A549 (cell line): Measurements from ENCODE around the gene ZNF581. TPM values are rescaled to one million over a fixed set of nuclear protein-coding genes. Genes with fewer than 3 reads are reported as not detected.

Experiments used
- CEBPB ChIP-seq, 2 experiments: fragments of >200 bp in 1 of 2; sonication (Bioruptor Twin) in 1 of 2; formaldehyde crosslinking in 1 of 2; IDR thresholded peaks; 2 replicates each; pipeline ENCODE4 v1.6.1; 2012 to 2016
- CHD2 ChIP-seq: fragments of 150-350 bp; IDR thresholded peaks from 2 replicates; pipeline ENCODE4 v1.6.1; 2014; ENCODE audit warnings: low read length; ENCODE audit not compliant: partially characterized antibody
- EHF ChIP-seq: fragments of 250-450 bp; sonication (Bioruptor Pico); IDR thresholded peaks from 2 replicates; pipeline ENCODE4 v1.5.0; 2020; ENCODE audit warnings: mild to moderate bottlenecking
- EHMT2 ChIP-seq: fragments of 200-600 bp; sonication (generic); IDR thresholded peaks from 2 replicates; pipeline ENCODE4 v1.6.1; 2016; ENCODE audit warnings: antibody characterized with exemption, low read depth, mild to moderate bottlenecking, moderate library complexity
- EP300 ChIP-seq, 2 experiments: fragments of >200 bp; sonication (Bioruptor Twin); formaldehyde crosslinking; IDR thresholded peaks; 2 replicates in 1 of 2; 3 replicates in 1 of 2; pipeline ENCODE4 v1.6.1; 2016 to 2017
- FOXS1 ChIP-seq: fragments of 250-450 bp; sonication (Bioruptor Pico); IDR thresholded peaks from 2 replicates; pipeline ENCODE4 v1.5.0; 2020; ENCODE audit warnings: mild to moderate bottlenecking, moderate library complexity
- GATA3 ChIP-seq: IDR thresholded peaks from 2 replicates; pipeline ENCODE4 v1.6.1; 2012; ENCODE audit warnings: borderline replicate concordance
- HOXA7 ChIP-seq: fragments of 250-450 bp; sonication (Bioruptor Pico); IDR thresholded peaks from 2 replicates; pipeline ENCODE4 v1.5.0; 2020; ENCODE audit warnings: mild to moderate bottlenecking, moderate library complexity
- HOXB5 ChIP-seq: fragments of 250-450 bp; sonication (Bioruptor Pico); IDR thresholded peaks from 2 replicates; pipeline ENCODE4 v1.5.0; 2020; ENCODE audit warnings: mild to moderate bottlenecking, moderate library complexity
- JUN ChIP-seq, 2 experiments: fragments of >200 bp; sonication (Bioruptor Twin); formaldehyde crosslinking; IDR thresholded peaks; 2 replicates in 1 of 2; 3 replicates in 1 of 2; pipeline ENCODE4 v1.6.1; 2016 to 2017
- JUNB ChIP-seq: fragments of >200 bp; sonication (Bioruptor Twin); formaldehyde crosslinking; IDR thresholded peaks from 2 replicates; pipeline ENCODE4 v1.6.1; 2016
- KDM1A ChIP-seq: fragments of 200-600 bp; sonication (generic); IDR thresholded peaks from 2 replicates; pipeline ENCODE4 v1.6.1; 2016; ENCODE audit warnings: low read depth, mild to moderate bottlenecking
- MAFK ChIP-seq: fragments of 450-650 bp; IDR thresholded peaks from 2 replicates; pipeline ENCODE4 v1.6.1; 2014; ENCODE audit not compliant: partially characterized antibody
- MAZ ChIP-seq: fragments of 150-350 bp; IDR thresholded peaks from 2 replicates; pipeline ENCODE4 v1.6.1; 2014; ENCODE audit warnings: antibody characterized with exemption, low read depth, low read length, borderline replicate concordance
- MYC ChIP-seq: IDR thresholded peaks from 2 replicates; pipeline ENCODE4 v1.6.1; 2012; ENCODE audit warnings: mild to moderate bottlenecking, inconsistent platforms, low read length, improper control_type of control experiment, borderline replicate concordance
- NFE2L2 ChIP-seq: fragments of 150-350 bp; conservative IDR thresholded peaks from 2 replicates; pipeline ENCODE4 v1.6.1; 2014; ENCODE audit warnings: low read length
- NR3C1 ChIP-seq: fragments of >200 bp; sonication (Bioruptor Twin); formaldehyde crosslinking; IDR thresholded peaks from 3 replicates; pipeline ENCODE4 v1.6.1; 2017
- PHF8 ChIP-seq: fragments of 200-600 bp; sonication (generic); IDR thresholded peaks from 2 replicates; pipeline ENCODE4 v1.6.1; 2016; ENCODE audit warnings: low read depth, mild to moderate bottlenecking, antibody characterized with exemption, moderate library complexity, borderline replicate concordance
- RAD21 ChIP-seq, 2 experiments: fragments of >200 bp in 1 of 2; sonication (Bioruptor Twin) in 1 of 2; formaldehyde crosslinking in 1 of 2; IDR thresholded peaks in 1 of 2; conservative IDR thresholded peaks in 1 of 2; 2 replicates in 1 of 2; 3 replicates in 1 of 2; pipeline ENCODE4 v1.6.1; 2012 to 2018; ENCODE audit warnings: inconsistent platforms in 1 of 2
- RARB ChIP-seq: fragments of 250-450 bp; sonication (Bioruptor Pico); IDR thresholded peaks from 2 replicates; pipeline ENCODE4 v1.8.0; 2021; ENCODE audit warnings: mild to moderate bottlenecking, moderate library complexity
- RNF2 ChIP-seq: fragments of 200-600 bp; sonication (generic); IDR thresholded peaks from 2 replicates; pipeline ENCODE4 v1.6.1; 2016; ENCODE audit warnings: low read depth, mild to moderate bottlenecking, antibody characterized with exemption, moderate library complexity, borderline replicate concordance
- SMC3 ChIP-seq: fragments of >200 bp; sonication (Bioruptor Twin); formaldehyde crosslinking; IDR thresholded peaks from 3 replicates; pipeline ENCODE4 v1.6.1; 2018; ENCODE audit warnings: inconsistent platforms
- TP53 ChIP-seq: fragments of 250-450 bp; sonication (Bioruptor Pico); IDR thresholded peaks from 2 replicates; pipeline ENCODE4 v1.5.0; 2021; ENCODE audit warnings: mild to moderate bottlenecking, moderate library complexity
- ZFP36 ChIP-seq: fragments of 450-650 bp; IDR thresholded peaks from 2 replicates; pipeline ENCODE4 v1.6.1; 2014; ENCODE audit warnings: borderline replicate concordance; ENCODE audit not compliant: partially characterized antibody
- ZNF302 ChIP-seq: fragments of 250-450 bp; sonication (Bioruptor Pico); IDR thresholded peaks from 2 replicates; pipeline ENCODE4 v1.9.0; 2021; ENCODE audit warnings: inconsistent platforms, mild to moderate bottlenecking, moderate library complexity
- ZSCAN20 ChIP-seq: fragments of 250-450 bp; sonication (Bioruptor Pico); IDR thresholded peaks from 2 replicates; pipeline ENCODE4 v1.8.0; 2022; ENCODE audit warnings: mild to moderate bottlenecking, moderate library complexity
- polyA plus RNA-seq, 4 experiments: library from polyadenylated mRNA; depleted of rRNA in 3 of 4; stranded (reverse); fragments of >200 nt; fragmentation: RNase III in 1 of 4; extraction: RNeasy Plus Mini Kit Qiagen cat#74134 plus additional on column Dnase treatment in 1 of 4; gene quantifications; 2 replicates in 3 of 4; 3 replicates in 1 of 4; pipeline ENCODE4 v1.2.3, GENCODE V29; 2011 to 2017
- TF ChIP-seq, protein P1 (sequence below): fragments of >200 bp; sonication (Bioruptor Twin); formaldehyde crosslinking; IDR thresholded peaks from 2 replicates; pipeline ENCODE4 v1.6.1; 2016
- TF ChIP-seq, protein P2 (sequence below): fragments of 250-450 bp; sonication (Bioruptor Pico); IDR thresholded peaks from 2 replicates; pipeline ENCODE4 v1.5.0; 2021; ENCODE audit warnings: mild to moderate bottlenecking, moderate library complexity, borderline replicate concordance
- TF ChIP-seq, protein P3 (sequence below): fragments of 250-450 bp; sonication (Bioruptor Pico); IDR thresholded peaks from 2 replicates; pipeline ENCODE4 v1.5.0; 2020; ENCODE audit warnings: low read depth, mild to moderate bottlenecking, moderate library complexity
- TF ChIP-seq, protein P4 (sequence below): fragments of 450-650 bp; IDR thresholded peaks from 2 replicates; pipeline ENCODE4 v1.6.1; 2014; ENCODE audit warnings: antibody characterized with exemption
- TF ChIP-seq, protein P5 (sequence below): fragments of 200-600 bp; sonication (generic); IDR thresholded peaks from 2 replicates; pipeline ENCODE4 v1.6.1; 2016; ENCODE audit warnings: antibody characterized with exemption, mild to moderate bottlenecking, moderate library complexity
- TF ChIP-seq, protein P6 (sequence below): IDR thresholded peaks from 2 replicates; pipeline ENCODE4 v1.6.1; 2012; ENCODE audit warnings: low read depth, borderline replicate concordance

Gene ZNF581
- polyA plus RNA-seq, 2 of the 4 experiments (the other 2 are of a cell fraction) = 13.9 to 24.9 TPM

DNA sequence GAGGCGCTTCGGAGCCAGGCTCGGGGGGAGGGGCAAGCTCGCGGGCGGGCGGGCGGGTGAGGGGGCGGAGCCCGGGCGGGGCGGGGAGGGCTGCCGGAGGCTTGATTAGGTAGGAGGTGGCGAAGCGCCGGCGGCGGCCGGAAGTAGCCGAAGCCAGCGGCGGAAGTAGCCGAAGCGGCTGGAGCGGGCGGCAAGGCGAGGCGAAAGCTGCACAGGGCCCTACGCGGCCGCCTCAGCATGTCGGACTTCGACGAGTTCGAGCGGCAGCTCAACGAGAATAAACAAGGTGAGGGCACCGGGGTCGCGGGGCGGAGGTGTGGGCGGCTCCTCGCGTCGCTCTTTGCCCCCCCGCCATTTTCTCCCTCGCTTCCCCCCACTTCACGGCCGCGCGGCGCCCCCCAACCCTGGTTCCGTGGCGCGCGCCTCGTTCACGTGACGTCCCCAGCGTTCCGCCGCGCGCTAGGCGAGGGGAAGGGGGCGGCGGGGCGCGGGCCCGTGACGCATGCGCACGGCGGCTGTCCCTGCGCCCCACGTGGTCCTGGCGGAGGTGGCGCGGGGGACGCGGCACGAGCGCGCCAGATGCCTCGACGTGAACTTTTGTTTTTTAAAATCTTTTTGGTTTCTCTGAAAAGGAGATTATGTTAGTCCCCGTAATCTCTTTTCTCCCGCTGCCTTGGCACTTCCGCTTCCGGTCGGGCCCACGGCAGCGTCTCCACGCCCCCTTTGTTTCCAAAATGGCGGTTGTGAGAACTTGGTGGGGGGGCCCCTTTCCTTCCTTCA is 11.6 kb downstream of the ZNF581 start, which contains the start of gene U2AF2 (continued):
- TF ChIP-seq TP53 = peak; percentile 49; the same call in 1 of the 2 replicates
- peak; percentile 82 to 96 for TF ChIP-seq JUN (IDR thresholded peaks at IDR 0.05)
- TF ChIP-seq EHMT2 = no peak
- TF ChIP-seq HOXA7 (CRISPR knock-in tag) = no peak
- TF ChIP-seq ZSCAN20 (CRISPR knock-in tag) = no peak
- TF ChIP-seq, protein P1, sequence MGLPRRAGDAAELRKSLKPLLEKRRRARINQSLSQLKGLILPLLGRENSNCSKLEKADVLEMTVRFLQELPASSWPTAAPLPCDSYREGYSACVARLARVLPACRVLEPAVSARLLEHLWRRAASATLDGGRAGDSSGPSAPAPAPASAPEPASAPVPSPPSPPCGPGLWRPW = no peak
- TF ChIP-seq, protein P2, sequence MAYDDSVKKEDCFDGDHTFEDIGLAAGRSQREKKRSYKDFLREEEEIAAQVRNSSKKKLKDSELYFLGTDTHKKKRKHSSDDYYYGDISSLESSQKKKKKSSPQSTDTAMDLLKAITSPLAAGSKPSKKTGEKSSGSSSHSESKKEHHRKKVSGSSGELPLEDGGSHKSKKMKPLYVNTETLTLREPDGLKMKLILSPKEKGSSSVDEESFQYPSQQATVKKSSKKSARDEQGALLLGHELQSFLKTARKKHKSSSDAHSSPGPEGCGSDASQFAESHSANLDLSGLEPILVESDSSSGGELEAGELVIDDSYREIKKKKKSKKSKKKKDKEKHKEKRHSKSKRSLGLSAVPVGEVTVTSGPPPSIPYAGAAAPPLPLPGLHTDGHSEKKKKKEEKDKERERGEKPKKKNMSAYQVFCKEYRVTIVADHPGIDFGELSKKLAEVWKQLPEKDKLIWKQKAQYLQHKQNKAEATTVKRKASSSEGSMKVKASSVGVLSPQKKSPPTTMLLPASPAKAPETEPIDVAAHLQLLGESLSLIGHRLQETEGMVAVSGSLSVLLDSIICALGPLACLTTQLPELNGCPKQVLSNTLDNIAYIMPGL (CRISPR knock-in tag) = no peak
- TF ChIP-seq, protein P3, sequence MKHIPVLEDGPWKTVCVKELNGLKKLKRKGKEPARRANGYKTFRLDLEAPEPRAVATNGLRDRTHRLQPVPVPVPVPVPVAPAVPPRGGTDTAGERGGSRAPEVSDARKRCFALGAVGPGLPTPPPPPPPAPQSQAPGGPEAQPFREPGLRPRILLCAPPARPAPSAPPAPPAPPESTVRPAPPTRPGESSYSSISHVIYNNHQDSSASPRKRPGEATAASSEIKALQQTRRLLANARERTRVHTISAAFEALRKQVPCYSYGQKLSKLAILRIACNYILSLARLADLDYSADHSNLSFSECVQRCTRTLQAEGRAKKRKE = peak; percentile 37; the same call in 1 of the 2 replicates
- no peak for TF ChIP-seq NR3C1
- TF ChIP-seq, protein P4, sequence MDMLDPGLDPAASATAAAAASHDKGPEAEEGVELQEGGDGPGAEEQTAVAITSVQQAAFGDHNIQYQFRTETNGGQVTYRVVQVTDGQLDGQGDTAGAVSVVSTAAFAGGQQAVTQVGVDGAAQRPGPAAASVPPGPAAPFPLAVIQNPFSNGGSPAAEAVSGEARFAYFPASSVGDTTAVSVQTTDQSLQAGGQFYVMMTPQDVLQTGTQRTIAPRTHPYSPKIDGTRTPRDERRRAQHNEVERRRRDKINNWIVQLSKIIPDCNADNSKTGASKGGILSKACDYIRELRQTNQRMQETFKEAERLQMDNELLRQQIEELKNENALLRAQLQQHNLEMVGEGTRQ = peak; percentile 79
- no peak for TF ChIP-seq CEBPB (IDR thresholded peaks at IDR 0.05)
- TF ChIP-seq KDM1A = no peak
- peak; percentile 76; the same call in 1 of the 2 replicates for TF ChIP-seq PHF8
- no peak for TF ChIP-seq ZFP36
- no peak for TF ChIP-seq FOXS1
- peak; percentile 98 for TF ChIP-seq MYC
- TF ChIP-seq RARB = no peak
- TF ChIP-seq MAZ = no peak
- no peak for TF ChIP-seq CHD2
- no peak for TF ChIP-seq EHF (CRISPR knock-in tag)
- TF ChIP-seq, protein P5, sequence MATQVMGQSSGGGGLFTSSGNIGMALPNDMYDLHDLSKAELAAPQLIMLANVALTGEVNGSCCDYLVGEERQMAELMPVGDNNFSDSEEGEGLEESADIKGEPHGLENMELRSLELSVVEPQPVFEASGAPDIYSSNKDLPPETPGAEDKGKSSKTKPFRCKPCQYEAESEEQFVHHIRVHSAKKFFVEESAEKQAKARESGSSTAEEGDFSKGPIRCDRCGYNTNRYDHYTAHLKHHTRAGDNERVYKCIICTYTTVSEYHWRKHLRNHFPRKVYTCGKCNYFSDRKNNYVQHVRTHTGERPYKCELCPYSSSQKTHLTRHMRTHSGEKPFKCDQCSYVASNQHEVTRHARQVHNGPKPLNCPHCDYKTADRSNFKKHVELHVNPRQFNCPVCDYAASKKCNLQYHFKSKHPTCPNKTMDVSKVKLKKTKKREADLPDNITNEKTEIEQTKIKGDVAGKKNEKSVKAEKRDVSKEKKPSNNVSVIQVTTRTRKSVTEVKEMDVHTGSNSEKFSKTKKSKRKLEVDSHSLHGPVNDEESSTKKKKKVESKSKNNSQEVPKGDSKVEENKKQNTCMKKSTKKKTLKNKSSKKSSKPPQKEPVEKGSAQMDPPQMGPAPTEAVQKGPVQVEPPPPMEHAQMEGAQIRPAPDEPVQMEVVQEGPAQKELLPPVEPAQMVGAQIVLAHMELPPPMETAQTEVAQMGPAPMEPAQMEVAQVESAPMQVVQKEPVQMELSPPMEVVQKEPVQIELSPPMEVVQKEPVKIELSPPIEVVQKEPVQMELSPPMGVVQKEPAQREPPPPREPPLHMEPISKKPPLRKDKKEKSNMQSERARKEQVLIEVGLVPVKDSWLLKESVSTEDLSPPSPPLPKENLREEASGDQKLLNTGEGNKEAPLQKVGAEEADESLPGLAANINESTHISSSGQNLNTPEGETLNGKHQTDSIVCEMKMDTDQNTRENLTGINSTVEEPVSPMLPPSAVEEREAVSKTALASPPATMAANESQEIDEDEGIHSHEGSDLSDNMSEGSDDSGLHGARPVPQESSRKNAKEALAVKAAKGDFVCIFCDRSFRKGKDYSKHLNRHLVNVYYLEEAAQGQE = no peak
- TF ChIP-seq HOXB5 (CRISPR knock-in tag) = peak; percentile 78; the same call in 1 of the 2 replicates
- TF ChIP-seq SMC3 = no peak
- TF ChIP-seq RNF2 = no peak
- no peak for TF ChIP-seq MAFK
- TF ChIP-seq, protein P6, sequence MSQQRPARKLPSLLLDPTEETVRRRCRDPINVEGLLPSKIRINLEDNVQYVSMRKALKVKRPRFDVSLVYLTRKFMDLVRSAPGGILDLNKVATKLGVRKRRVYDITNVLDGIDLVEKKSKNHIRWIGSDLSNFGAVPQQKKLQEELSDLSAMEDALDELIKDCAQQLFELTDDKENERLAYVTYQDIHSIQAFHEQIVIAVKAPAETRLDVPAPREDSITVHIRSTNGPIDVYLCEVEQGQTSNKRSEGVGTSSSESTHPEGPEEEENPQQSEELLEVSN = peak; percentile 95
- TF ChIP-seq JUNB = no peak
- no peak for TF ChIP-seq NFE2L2
- no peak; the same call in 1 of the 2 replicates for TF ChIP-seq GATA3
- no peak for TF ChIP-seq ZNF302 (CRISPR knock-in tag)
- TF ChIP-seq EP300 (IDR thresholded peaks at IDR 0.05) = no peak
- TF ChIP-seq RAD21 (conservative IDR thresholded peaks at IDR 0.05 in 1 of 2, IDR thresholded peaks at IDR 0.05 in 1 of 2) = no peak
